Measurements from ENCODE around the gene C1S.

Gene C1S

DNA sequence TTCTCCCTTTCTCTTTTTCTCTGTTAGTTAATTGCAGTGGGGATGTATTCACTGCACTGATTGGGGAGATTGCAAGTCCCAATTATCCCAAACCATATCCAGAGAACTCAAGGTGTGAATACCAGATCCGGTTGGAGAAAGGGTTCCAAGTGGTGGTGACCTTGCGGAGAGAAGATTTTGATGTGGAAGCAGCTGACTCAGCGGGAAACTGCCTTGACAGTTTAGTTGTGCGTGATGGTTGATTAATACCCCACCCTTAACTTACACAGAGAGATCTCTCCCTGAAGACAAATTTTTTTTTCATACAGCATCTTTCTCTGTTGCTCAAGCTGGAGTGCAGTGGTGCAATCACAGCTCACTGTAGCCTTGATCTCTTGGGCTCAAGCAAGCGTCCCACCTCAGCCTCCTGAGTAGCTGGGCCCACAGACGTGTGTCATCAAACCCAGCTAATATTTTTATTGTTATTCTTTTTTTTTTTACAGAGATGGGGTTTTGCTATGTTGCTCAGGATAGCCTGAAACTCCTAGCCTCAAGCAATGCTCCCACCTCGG is 4.6 kb downstream of the C1S start:
- H3K4me3 ChIP-seq (ENCODE audit: control insufficient read depth, low read depth, low read length) = no peak overlapping the region
- TF ChIP-seq, protein P1, sequence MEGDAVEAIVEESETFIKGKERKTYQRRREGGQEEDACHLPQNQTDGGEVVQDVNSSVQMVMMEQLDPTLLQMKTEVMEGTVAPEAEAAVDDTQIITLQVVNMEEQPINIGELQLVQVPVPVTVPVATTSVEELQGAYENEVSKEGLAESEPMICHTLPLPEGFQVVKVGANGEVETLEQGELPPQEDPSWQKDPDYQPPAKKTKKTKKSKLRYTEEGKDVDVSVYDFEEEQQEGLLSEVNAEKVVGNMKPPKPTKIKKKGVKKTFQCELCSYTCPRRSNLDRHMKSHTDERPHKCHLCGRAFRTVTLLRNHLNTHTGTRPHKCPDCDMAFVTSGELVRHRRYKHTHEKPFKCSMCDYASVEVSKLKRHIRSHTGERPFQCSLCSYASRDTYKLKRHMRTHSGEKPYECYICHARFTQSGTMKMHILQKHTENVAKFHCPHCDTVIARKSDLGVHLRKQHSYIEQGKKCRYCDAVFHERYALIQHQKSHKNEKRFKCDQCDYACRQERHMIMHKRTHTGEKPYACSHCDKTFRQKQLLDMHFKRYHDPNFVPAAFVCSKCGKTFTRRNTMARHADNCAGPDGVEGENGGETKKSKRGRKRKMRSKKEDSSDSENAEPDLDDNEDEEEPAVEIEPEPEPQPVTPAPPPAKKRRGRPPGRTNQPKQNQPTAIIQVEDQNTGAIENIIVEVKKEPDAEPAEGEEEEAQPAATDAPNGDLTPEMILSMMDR (conservative IDR thresholded peaks at IDR 0.05; ENCODE audit: control insufficient read depth, insufficient read depth, low read depth, low read length) = no peak
- DNase-seq (ENCODE audit: low read depth) = no peak

DNA sequence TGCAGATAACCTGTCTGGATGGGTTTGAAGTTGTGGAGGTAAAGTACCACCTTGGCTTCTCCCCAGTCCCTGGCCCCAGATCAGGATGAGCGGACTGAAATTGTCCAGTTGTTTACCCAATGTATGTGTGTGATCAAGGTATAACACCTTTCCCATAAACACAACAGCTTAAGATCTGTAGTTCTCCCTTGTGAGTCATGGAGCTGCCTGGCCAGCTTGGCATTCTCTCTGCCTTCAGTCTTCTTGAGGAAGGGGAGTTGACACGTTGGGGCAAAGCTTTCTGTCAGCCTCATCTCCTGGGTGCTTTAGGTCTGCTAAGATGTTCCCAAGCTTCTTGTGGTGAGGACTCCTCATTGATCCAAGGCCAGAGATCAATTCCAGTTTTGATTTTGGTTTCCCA is 6.1 kb downstream of the C1S start:
- no peak for DNase-seq (ENCODE audit: low read depth)
- TF ChIP-seq, protein P1 (conservative IDR thresholded peaks at IDR 0.05; ENCODE audit: control insufficient read depth, insufficient read depth, low read depth, low read length) = no peak
- no peak overlapping the region for H3K4me3 ChIP-seq (ENCODE audit: control insufficient read depth, low read depth, low read length)

DNA sequence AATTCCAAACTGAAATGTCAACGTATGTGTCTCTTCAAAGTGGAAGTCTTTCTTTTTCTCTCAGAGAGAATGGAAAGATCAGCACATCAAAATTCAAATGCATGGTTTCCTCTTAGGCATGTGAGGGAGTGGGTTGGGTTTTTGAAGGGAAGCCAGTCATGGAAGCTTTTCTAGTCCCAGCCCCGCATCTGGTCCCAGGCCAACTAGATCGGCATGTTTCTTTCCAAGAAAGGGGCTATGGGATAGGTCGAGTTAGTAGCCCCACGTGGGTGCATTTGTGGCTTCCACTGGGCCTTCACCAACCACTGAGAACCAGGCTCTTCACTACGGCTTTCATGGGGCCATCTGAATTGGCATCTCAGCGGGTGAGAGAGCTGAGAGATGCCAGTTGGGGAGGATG is 6.6 kb downstream of the C1S start:
- TF ChIP-seq, protein P1 (conservative IDR thresholded peaks at IDR 0.05; ENCODE audit: control insufficient read depth, insufficient read depth, low read depth, low read length) = no peak
- no peak for DNase-seq (ENCODE audit: low read depth)
- no peak overlapping the region for H3K4me3 ChIP-seq (ENCODE audit: control insufficient read depth, low read depth, low read length)

DNA sequence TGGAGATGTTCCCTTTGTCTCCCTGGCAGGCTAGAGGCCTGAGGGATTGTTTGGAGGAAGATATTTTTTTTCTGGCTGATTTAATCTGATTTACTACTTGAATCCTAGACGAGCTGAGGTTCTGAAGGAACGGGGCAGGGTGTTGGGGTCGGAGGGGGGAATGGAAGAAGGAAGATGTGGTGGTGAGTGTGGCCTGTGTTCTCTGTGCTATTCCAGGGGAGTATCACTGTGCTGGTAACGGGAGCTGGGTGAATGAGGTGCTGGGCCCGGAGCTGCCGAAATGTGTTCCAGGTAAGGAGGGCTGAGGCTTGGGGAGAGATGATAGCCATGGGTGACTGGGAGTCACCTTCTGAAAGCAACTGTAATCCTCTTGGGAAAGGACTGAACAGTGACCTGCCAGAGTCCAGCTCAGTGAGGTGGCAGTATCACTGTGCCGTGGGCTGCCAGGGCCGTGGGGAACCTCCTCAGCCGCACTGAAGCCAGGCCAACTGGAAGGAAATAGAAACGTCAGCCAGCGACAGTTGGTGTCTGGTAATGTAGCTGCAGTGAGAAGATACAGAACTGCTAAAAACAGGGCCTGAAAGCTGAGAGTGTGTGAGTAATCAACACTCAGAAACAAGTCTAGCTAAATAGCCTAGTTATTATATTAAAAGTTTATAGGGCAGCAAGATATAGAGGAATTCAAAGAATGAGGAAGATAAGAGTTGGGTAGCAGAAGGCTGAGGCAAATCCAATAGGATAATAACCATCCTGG is 7.9 kb downstream of the C1S start:
- TF ChIP-seq, protein P1 (conservative IDR thresholded peaks at IDR 0.05; ENCODE audit: control insufficient read depth, insufficient read depth, low read depth, low read length) = no peak
- no peak overlapping the region for H3K4me3 ChIP-seq (ENCODE audit: control insufficient read depth, low read depth, low read length)
- no peak for DNase-seq (ENCODE audit: low read depth)

DNA sequence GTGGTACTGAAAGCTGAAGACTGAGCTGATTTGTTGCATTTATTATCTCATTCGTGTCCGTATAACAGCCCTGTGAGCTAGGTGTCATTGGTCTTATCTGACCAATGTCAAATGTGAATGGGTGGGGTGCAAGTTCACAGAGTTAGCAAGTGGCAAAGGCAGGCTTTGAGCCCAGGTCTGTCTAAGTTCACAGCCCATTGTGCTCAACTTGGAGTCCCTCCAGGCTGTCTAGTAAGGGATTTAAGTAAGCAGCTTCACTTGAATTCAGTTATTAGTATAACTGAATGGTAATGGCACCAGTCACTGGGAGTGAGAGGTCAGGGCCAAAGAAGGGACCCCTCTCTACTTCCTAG is 8.5 kb downstream of the C1S start:
- no peak overlapping the region for H3K4me3 ChIP-seq (ENCODE audit: control insufficient read depth, low read depth, low read length)
- no peak for DNase-seq (ENCODE audit: low read depth)
- TF ChIP-seq, protein P1 (conservative IDR thresholded peaks at IDR 0.05; ENCODE audit: control insufficient read depth, insufficient read depth, low read depth, low read length) = no peak

DNA sequence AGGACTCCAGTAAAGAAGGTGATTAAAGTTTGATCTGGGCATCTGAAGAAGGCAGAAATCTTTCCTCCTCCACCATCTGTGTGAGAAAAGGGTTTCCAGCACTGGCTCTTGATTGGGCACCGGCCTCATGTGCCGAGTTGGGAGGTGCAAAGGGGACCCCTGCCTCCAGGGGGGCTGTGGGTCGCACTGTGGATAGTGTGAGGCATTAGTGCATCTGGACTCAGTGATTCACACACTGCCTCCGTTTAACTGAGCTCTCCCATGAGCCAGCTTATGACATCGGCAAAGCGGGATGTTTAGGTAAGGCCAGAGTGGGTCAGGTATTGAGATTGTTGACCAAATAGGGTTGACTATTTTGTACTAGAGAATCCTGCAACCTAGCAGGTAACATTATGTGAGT is 8.9 kb downstream of the C1S start:
- TF ChIP-seq, protein P1 (conservative IDR thresholded peaks at IDR 0.05; ENCODE audit: control insufficient read depth, insufficient read depth, low read depth, low read length) = no peak
- H3K4me3 ChIP-seq (ENCODE audit: control insufficient read depth, low read depth, low read length) = no peak overlapping the region
- no peak for DNase-seq (ENCODE audit: low read depth)

Measured in fibroblast of mammary gland (primary cell).